Nucleus accumbens (tissue), 56 donors: ENCODE measurements around the gene GFOD2.

Source experiments
- DNase-seq, 56 donors: peaks; one replicate each; lab custom pipeline; 2025; lab: John Stamatoyannopoulos, UW

Gene GFOD2

DNA sequence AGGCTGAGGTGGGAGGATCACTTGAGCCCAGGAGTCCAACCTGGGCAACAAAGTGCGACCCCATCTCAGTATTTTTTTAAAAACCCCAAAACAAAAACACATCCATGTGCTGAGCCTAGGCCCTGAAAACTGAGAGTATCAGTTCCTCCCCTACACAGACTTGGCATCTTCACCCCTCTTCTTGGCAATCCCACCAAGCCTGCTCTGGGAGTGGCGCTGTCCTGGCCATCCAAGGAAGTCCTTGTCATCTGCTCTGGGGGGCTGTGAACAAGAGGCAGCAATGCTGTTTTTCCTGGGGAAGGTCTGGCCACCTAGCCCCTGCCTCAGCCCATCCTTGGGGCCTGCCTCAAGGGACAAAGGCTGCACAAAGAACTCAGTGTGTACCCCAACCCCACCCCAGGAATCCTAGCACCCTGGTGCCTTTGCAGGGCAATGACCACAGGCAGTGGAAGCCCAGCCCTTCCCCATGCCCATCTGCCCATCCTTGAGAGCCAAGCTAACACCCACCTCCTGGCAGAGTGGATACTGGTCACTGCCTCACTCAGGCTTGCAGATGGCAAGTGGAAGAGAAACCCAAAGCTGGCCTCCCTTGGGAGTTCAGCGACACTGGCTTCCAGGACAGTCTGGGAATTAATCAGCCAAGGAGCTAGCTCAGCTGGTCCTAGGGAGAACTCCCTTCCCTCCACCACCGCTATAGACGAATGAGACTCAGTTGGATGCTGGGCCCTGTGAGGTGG lies 14.8 kb upstream of the GFOD2 start:
- no peak for DNase-seq

DNA sequence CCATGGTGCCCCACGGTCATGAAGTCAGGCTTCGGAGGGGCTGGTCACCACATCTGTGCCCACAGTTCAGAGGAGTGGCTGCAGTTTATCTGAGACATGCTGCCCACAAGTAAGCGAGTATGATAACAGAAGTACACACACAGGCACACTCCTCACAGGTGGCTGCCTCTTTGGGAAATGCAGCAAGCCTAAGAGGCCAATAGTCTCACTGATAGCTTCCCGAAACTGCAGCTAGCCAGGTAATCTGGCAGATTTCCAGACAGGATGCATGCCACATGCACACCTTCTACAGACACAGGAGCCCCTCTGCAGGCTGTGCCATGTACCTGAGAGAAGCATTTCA lies 12.6 kb upstream of the GFOD2 start:
- DNase-seq = no peak

DNA sequence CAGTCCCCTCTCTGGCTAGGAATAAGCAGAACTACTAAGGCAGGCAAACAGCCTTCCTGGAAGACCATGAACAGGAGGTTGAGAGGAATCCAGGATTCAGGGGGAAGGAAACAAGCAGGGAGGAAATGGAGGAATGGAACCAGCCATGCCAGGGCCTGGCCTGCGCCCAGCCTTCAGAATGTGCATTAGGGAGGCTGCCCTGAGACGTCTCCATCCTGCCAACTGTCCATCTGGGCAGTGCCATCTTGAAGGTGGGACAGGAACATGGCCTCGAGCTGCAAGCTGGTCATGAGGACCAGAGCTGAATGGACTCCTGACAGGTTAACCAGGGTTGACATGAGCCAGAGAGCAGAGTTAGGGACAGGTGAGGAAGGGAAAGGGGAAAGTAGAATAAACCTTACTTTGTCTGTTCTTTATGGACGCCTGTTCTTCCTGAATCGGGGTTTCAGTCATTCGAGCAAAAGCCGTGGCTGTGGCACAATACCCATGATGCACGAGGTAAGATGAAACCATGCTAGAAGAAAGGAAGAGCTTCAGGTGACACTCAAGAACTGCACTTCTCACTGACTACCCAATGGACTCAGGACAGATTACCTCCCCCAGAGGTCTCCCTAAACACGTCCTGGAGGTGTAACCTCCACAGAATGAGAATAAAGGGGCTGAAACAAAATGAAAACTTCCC lies 12.1 kb upstream of the GFOD2 start:
- no peak for DNase-seq

DNA sequence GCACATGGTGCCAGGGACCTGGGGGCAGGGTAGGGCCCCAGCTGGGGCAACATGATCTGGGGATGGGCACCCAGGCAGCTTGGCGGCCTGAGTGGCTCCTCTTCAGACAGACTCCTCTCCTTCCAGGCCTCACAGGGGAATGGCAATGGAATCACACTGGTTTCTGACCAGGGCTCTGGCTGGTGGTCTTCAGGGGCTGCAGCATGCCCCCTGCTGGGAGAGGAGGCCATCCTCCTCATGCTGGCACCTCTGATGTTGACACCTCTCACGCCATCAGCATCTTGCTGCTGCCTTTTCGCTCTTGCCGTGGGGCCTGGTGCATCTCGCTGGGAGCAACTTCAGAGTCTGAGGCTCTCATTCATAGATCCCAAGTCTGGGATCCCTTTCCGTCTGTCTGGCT lies 11.2 kb upstream of the GFOD2 start:
- DNase-seq = no peak

DNA sequence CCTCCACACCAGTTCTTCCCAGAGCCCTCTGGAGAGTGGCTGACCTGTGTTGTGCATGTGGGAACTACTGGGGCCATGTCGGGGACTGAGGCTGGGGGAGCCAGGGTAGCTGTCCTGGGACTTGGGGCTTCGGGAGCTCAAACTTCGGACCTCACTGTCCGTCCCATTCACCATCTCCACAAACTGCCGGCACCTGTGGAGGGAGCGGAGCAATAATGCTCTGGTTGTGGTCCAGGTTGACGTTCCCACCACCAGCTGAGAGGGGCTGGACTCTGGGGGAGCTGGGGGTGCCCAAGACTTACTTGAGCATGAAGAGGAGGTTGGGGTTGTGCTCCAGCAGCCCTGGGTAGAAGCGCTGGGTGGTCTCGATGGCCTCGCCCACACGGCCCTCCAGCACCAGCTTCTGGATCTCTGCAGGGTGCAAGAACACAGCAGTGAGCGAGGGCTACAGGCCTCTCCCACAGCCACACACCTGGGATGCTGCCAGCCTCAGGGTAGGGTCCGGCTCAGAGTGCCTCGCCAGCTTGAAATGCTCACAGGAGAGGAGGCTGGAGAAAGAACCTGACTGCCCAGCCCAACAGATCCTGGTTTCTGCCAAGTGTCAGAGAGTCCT lies 10.6 kb upstream of the GFOD2 start:
- no peak for DNase-seq

DNA sequence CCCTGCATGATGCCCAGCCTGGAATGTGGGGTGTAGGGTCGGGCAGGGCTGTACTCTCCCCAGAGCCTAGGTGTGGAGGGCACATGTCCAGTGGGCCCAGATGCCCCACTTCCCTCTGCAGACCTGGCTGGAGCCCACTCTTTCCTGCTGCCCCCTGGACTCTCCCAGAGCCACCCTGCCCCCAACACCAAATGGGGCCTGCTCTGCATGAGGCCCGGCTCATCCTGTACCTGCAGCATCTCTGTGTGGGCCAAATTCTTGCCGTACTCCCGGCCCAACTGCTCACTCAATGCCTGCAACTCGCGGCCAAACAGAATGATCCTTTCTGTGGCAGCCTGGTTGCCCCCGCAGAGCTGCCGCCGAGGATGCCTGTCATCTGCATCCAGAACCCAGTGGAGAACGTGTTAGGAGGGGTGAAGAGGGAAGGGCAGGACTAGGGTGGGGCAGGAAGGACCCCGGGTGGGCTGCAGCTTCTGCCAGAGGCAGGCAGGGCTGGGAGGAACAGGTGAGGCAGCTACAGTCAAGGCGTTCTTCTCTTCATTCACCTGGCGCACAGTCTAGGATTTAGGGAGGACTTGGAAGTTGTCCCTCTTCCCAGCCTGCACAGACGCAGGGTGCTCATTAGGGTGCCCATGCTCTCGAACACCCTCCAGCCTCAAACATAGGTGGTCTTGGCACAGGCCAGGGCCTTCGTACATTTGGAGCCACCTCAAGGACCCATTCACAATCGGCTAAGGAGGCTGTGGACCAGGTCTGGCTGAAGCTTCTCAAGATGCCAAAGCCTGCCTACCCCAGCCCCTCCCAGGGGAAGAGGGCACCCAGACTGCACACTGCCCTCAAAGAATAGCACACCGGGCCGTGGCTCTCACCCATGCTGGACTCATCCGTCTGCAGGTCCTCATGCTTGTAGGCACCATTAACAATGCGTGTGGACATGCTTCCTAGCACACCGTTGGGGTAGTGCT lies 8.7 kb upstream of the GFOD2 start:
- no peak for DNase-seq

DNA sequence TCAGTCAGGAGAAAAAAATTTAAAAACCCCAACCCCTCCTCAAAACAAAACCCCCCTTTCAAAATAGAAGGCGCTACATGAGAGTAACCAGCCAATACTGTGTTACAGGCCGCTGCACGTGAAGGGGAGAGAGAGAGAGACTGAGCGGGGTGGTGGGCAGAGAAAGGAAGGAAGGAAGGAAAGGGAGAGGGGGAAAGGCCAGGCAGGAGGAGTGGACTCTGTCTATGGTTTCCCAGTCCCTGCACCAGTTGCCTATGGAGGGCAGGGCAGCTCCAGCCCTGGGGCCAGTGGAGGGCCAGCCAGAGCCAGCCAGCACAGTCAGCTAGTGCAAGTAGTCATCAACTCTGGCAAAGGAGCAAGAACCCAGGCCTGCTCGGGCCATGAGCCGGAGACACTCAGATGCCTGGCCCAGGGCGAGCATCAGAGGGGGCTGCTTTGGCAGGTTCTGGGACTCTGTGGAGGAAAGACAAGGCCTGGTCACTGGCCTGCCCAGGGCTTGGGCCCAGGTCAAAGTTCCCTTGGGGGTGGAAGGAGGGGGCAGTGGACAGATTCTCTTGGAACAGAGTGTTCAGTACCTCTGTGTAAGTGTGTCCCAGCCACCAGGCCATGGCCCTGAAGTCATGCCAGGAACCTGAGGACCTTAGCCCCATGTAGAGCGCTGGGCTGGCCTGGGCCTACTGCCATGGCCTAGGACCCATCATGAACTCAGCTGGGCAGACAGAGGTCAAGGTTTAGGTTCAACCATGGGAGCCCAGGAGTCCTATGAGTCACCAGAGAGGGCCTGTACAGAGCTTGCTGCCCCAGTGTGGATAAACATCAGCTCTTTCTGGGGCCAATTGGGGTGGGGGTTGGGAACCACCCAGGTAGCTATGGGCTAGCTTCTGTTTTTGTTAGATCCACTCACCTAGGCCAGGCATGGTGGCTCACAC lies 7.3 kb upstream of the GFOD2 start:
- no peak for DNase-seq

DNA sequence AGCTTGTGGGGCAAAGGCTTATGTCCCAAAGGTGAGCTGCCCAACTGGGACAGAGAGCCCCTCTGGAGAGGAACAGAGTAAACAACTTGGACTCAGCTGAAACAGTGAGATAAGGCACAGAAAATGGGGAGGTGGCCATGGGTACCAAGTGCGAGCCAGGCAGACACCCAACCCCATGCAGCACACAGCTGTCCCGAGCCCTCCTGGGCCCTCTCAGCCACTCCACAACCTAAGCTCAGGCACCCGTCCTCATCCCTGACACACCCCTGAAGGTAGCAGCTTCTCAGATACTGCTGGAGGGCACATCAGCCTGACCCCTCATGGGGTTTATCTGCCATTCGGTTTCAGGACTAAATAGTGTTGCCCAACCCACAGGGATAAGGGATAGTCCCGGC lies 4.8 kb upstream of the GFOD2 start:
- no peak for DNase-seq

DNA sequence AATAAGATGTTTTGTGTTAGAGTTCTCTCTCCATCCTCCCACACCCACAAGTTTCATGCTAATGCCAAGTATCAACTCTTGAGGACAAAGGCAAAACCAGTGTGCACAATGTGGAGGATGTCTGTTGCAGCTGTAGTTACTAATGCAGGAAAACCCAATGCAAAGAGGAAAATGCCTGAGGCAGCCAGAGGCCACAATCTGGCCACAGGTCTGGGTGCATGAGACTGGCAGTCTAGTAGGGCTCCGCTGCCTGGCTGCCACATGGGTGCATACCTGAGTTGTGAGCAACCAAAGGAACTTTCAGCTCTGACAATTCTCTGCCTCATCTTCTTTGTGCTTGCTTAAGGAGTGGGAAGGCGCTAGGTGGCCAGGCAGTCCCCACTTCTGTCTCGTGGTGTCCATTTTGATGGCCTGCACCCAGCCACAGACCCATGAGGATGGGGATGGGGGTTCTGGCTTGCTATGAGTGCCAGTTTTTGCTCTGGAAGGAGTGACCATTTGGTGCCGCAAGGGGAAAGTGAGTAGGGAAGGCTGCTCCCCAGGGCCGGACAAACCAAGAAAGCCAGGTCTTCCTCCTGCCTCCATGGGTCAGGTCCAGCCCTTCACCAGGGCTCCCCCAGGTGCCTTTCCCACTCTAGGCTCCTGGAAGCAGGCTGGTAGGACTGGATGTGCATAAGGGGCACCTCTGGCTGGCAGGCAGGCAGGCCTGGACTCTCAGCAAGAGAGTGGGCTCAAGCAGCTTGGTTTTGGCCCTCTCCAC lies 4.2 kb upstream of the GFOD2 start:
- no peak for DNase-seq

DNA sequence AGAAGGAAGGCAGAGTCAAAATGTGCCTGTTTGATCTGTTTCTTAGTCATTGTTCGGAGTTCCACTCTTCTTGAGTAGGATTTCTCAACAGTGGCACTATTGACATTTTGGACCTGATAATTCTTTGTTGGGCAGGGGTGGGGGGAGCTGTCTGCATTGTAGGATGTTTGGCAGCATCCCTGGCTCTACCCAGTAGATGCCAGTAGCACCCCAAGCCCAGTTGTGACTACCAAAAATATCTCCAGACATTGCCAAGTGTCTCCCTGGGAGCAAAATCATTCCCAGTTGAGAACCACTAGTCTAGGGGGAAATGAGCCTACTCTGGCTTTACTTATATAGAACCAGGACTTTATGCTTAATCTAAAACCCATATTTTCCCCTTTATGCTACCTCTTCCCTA lies 1.1 kb upstream of the GFOD2 start:
- no peak for DNase-seq

DNA sequence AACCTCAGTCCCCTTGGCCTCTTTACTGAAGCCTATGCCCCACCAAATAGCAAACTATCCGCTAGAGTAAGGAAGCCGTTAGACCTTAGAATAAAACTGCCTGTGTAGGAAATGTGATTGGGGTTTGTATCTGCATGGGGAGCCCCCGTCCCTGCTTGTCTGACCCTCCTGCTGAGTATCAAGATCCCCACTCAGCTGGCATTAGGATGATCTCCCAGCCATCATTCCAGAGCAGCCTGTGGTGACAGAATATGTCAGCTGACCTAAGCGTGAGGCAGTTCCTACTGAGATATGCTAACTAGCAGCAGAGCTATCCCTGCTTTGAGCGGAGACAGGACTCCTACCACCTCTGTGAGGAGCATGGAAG lies 645 bp upstream of the GFOD2 start:
- peak in 52 of 56 donors; percentile 11 to 69 (median 36) for DNase-seq

DNA sequence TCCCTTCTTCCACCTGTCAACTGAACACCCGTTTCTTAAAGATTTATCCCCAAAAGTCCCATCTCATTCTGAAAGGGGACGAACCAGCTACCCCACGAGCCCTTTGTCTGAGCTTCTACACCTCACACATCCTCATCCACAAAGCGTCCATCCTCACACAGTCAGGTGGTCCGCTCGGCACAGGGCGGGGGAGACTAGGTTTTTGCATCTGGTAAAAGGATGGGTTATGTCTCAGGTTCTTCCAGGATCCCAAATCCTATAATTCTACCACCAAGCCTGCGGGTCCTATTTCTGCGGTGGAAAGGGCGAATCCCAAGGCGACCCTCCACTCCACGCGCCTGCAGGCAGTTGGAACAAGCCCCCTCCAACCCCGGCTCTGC lies 458 bp downstream of the GFOD2 start:
- peak in 6 of 56 donors; percentile 19 to 50 (median 30) for DNase-seq

DNA sequence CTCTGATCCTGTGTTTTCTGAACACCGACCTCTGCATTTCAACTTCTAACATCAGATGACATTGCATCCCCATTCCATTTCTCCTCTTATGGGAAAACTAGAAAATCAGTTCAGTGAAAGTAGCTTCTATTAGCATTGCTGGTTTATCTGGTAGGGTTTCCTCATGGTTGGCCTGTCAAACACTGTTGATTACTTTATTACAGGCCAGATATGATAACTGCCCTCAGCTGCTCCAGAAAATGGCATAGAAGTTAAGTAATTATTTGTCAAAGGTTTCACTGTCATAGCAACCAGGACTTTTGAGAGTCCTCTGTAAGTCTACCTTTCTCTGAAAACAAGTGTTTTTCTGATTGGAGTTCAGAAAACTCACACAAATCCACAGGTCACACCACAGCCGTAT lies 3.0 kb downstream of the GFOD2 start:
- no peak for DNase-seq

DNA sequence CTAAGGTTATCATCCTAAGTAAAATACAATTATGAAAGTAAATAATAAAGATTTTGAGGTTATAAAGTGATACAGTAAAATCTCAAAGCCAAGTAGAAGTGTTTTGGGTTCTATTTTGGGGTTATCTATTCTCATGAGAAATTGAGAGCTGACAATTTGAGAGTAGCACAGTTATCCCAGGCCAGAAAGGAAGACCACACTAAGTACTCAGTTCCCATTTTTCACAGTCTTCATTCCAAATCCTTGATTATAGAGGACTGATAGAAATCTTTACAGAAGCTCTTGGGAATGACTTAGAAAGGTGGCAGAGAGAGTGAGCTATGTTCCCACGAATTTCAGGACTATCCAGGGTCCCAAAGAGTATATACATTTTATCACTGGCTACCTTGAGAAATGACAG lies 4.6 kb downstream of the GFOD2 start:
- no peak for DNase-seq

DNA sequence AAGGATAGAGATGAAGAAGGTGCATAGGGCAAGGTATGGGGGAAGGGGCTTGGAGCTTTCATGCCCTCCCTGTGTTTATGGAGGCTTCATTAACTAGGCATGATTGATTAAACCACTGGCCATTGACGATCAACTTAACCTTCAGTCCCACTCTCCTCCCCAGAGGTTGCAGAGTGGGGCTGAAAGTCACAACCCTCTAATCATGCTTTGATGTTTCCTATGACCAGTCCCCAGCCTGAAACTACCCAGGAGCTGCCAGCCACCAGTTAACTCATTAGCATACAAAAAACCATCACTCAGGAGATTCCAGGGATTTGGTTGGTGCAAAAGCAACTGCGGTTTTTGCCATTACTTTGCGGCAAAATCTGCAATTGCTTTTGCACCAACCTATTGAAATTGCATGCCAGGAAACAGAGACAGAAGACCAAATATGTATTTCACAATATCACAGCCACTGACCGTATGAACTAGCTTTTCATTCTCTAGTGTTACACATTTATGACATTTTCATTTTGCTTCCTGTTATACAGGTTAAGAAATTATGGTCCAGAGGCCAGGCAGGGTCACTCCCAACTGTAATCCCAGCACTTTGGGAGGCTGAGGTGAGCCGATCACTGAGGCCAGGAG lies 5.4 kb downstream of the GFOD2 start:
- no peak for DNase-seq

DNA sequence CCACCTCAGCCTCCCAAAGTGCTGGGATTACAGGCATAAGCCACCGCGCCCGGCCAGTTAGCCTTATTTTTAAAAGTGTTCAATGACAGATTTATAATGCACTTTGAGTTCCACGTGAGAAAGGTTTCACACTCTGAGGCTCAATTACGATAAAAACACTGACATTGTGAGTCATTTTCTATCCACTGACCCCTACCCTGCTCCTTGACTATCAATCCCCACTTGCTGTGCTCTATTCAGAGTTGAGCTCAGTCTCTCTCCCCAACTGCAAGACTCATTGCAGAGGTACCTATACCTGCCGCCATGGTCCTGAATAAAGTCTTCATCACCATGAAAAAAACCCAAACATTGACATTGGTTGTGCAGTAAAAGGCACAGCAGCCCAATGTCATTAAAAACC lies 8.5 kb downstream of the GFOD2 start:
- no peak for DNase-seq

DNA sequence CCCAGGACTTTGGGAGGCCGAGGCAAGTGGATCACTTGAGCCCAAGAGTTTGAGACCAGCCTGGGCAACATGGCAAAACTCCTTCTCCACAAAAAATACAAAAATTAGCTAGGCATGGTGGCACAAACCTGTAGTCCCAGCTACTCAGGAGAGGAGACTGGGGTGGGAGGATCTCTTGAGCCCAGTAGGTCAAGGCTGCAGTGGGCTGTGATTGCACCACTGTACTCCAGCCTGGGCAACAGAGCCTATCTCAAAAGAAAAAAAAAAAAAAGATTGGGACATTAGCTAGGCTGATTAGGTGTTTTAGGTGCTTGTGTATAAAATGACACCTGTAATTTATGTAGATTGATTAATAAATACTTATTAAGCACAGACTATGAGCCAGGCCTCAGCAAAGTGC lies 10.1 kb downstream of the GFOD2 start:
- no peak for DNase-seq

DNA sequence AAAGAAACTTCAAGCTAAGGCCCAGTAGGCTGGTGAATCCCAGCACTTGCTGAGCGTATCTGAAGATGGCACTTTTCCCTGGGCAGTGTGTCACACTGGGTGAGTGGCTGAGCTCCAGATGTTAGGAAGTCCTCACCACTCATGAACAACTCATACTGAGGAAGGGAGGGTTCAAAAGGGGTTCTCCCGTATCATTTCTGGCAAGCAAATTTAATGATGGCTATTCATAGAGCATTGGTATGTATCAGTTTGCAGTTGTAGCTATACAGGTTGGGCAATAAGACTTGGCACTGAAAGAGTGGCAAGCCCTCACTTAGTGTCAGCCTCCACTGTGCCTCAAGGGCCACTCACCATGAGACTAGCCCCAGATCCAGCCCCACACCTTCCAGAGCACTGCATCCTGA lies 10.7 kb downstream of the GFOD2 start:
- DNase-seq = no peak

DNA sequence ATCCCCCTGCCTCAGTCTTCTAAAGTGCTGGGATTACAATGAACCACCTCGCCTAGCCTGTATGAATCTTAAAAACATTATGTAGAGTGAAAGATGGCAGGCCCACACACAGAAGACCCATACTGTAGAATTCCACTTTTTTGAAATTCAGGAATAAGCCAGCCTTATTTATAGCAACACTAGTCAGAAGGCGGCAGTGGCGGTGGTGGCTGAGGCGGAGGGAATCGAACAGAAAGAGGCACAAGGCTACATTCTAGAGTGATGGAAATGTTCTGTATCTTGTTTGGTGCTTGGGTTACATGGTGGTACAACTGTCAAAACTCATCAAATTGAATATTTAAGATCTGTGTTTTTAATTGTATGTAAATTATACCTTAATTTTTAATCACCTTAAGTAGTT lies 11.3 kb downstream of the GFOD2 start:
- DNase-seq = peak in 1 of 56 donors; percentile 4
